Stimulated activated CD8-positive, alpha-beta memory T cell treated with anti-CD3 and anti-CD28 coated beads, Interleukin-4, amount 100 ng/mL, for 1 hour (primary cell): ENCODE measurements around the gene ITIH1.

Experiments used
- DNase-seq, 2 donors: peaks; one replicate each; pipeline ENCODE4 v3.0.0-alpha.2; 2020; ENCODE audit warnings: low read depth in 2 of 2, low spot score in 1 of 2

The ITIH1 gene

DNA sequence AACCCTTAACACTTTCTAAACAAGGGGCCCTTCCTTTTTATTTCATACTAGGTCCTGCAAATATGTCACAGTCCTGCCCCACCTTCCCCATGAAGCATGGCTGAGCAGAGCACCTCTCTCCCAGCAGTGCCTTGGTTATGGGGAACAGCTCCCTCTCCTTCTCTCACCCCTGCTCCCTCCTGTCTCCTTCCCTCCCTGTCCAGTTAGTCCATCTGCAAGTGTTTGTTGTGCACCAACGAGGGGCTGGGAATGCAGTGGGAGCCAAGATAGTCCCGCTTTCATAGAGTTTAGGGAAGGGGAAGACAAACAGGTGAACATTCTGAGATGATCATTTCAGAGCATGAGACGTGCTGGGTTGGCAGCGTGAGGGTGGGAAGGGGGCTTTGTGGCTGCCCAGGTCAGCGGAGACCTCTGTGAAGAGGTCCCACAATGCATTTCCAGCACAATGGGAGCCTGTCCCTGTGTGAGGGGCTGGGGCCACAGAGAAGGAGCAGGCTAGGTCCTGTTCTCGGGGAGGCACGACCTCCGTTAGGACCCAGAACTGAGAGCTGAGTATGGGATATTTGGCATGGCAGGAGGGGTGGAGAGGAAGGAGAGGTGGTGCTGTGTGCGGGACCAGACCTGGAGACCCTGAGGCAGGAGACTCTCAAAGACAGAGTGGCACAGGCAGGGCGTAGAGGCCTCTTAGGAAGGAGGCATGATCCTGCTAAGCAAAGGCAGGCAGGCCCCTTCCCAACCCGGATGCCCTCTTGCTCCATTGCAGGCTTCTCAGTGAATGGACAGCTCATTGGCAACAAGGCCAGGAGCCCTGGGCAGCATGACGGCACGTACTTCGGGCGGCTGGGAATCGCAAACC lies 11.7 kb downstream of the ITIH1 start:
- no peak for DNase-seq

- DNase-seq, result no peak
Measured at GRCh38 chr3:52789746-52790040, 12.3 kb downstream of the ITIH1 start.

- no peak for DNase-seq
Measured at GRCh38 chr3:52790337-52790736, 12.9 kb downstream of the ITIH1 start.

DNA sequence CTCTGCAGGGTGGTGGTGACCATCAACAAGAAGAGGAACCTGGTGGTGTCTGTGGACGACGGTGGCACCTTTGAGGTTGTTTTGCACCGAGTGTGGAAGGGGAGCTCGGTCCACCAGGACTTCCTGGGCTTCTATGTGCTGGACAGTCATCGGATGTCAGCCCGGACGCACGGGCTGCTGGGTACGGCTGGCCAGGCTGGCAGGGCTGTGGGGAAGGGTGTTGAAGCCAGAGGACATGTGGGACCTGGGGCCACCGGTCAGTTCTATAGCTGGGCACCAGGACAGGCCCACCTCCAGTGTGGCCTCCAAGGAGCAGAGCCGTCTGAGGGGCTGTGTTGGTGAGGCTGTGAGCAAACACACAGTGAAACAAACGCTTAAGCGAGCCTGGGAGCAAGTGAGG lies 13.3 kb downstream of the ITIH1 start:
- no peak for DNase-seq

DNA sequence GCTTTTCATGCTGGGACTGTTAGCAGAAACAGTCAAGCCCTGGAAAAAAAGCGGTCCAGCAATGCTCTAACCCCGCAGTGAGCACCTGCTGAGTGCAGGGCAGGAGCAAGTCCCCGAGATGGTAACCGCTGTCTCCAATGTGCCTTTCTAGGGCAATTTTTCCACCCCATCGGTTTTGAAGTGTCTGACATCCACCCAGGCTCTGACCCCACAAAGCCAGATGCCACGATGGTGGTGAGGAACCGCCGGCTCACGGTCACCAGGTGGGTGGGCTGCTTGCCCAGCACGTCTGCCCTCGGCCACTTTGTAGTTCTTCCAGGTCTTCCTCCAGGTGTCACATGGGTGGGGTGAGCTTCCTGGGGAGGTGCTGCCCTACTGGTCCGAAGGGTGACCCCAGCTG lies 14.0 kb downstream of the ITIH1 start:
- no peak for DNase-seq

DNA sequence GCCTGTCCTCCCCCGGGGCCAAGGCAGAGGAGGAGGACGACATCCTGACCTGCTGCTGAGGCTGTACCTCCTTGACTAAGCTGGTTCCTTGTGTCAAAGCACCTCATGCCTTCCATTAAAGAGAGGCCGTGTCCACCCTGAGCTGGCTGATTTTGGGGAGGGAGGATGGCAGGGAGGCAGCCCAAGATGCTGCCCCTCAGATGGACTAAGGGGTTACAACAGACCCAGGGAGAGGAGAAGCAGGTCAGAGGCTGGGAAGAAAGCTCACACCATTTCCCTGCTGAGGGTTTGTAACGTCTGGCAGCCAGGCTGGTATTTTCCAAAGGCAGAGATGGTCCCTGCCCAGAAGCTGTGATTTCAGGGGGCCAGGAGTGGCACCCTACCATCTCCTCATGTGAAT lies 14.5 kb downstream of the ITIH1 start:
- no peak for DNase-seq

- DNase-seq, result no peak
Measured at GRCh38 chr3:52792413-52792812, 15.0 kb downstream of the ITIH1 start.

DNA sequence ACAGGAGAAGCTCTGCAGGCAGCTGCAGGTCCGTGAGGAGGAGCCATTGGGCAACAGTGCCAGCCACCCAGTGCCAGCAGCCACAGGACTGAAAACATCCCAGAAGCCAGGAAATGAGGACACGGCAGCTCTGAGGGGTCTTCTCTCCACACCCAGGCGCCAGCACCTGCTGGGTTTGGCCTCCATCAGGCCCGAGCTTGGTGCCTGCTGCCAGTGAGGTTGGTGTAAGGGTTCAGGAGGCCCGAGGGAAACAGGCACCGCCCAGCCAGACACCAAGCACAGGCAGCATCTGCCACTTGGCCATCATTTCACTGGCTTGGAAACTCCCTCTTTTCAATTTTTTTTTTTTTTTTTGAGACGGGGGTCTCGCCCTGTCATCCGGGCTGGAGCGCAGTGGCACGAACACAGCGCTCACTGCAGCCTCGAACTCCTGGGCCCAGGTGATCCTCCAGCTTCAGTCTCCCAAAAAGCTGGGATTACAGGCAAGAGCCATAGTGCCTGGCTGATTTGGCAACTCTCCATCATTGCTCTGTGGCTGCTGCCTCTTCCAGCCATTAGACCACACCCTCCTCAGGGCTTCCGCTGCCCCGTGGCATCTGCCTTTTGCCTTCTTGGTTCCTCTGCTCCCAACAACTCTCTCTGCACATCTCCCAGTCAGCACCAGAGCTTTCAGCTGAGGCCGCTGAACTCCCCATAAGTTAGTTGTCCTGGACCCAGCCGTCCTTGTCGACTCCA lies 15.7 kb downstream of the ITIH1 start:
- no peak for DNase-seq

- no peak for DNase-seq
Measured at GRCh38 chr3:52793702-52794611, 16.6 kb downstream of the ITIH1 start.

GRCh38 chr3:52794612-52795099 lies 17.3 kb downstream of the ITIH1 start, which contains the start of gene ITIH3:
TSS of gene ITIH3 (plus strand) at chr3:52794796. CDS start at chr3:52794804, 8 bp downstream.
- DNase-seq, result no peak

DNA sequence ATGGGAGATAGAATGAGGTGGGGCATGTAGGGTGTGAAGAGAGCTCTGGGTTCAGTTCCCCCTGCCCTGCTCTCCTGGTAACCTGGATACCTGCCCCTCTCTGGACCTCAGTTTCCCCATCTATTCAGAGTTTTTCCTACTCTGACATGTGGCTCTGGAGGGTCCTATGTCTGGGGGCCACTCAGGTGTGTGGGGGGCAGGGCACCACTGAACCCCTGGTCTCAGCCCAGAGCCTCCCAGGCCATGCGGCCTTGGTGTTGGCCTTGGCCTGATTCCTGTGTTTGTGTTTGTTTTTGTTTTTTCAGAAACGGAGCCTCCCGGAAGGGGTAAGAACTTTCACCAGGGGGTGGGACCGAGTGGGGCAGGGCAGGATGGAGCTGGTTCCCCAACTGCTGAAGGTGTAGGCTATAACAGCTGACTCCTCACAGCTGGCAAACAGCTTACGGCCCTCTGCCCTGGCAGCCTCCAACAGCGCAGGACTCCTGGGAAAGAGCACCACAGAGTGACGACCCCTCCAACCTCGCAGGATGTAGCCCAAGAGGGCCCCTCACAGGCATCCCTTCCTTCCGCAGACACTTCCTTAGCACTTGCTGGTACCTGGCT lies 18.0 kb downstream of the ITIH1 start:
- no peak for DNase-seq

GRCh38 chr3:52796411-52796810 lies 19.0 kb downstream of the ITIH1 start:
- no peak for DNase-seq

GRCh38 chr3:52798376-52798977 lies 21.1 kb downstream of the ITIH1 start:
- DNase-seq, result no peak

DNA sequence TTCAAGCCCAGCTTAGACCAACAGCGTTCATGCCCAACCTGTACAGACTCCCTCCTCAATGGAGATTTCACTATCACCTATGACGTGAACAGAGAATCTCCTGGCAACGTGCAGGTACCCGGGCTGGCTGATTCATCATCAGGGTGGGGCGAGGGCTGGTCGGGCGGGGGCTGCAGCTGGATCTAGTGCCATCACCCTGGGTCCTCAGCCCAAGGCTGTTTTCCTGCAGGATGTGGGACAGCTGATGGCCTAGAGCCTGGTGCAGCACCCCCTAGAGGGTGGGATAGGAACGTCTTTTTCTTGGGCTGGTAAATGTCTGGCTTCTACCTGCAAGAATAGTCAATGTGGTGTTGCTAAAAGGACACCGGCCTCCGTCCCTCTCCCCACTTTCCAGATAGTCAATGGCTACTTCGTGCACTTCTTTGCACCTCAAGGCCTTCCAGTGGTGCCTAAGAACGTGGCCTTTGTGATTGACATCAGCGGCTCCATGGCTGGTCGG lies 21.6 kb downstream of the ITIH1 start:
- DNase-seq, result no peak

DNA sequence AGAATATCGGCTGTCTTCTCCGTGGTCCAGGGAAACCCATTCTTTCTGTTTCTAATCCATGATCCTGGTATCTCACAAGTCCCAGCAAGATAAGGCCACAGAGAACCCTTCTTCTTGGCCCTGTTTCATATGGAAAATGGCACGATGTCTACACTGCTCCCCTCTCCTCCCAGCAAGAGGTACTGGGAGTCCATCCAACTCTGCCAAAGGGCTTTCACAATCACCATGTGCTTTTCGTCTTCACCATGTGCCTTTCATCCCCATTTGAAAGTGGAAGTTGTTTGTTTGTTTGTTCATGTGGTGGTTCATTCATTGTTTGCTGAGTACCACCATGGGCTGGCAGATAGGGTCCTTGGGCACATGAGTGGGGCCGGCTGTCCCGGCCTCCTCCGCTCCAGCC lies 22.7 kb downstream of the ITIH1 start:
- DNase-seq, result no peak

DNA sequence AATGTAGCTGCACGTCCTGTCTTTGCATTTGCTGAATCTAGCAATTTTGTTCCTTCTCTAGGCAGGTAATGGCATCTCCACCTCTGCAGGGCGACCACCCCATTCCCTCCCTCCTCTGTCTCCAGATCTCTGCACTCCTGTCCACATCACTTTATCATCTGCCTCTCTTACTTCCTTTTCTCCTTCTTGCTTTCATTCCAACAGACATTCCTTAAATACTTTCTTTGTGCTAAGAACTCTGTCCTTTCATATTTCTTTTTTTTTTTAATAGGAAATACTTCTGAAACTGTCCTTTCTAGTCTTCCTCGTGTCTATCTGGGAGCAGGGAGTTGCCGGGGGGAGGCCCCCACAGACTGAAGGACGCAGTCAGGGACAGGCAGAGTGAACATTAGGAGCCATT lies 24.4 kb downstream of the ITIH1 start:
- no peak for DNase-seq

DNA sequence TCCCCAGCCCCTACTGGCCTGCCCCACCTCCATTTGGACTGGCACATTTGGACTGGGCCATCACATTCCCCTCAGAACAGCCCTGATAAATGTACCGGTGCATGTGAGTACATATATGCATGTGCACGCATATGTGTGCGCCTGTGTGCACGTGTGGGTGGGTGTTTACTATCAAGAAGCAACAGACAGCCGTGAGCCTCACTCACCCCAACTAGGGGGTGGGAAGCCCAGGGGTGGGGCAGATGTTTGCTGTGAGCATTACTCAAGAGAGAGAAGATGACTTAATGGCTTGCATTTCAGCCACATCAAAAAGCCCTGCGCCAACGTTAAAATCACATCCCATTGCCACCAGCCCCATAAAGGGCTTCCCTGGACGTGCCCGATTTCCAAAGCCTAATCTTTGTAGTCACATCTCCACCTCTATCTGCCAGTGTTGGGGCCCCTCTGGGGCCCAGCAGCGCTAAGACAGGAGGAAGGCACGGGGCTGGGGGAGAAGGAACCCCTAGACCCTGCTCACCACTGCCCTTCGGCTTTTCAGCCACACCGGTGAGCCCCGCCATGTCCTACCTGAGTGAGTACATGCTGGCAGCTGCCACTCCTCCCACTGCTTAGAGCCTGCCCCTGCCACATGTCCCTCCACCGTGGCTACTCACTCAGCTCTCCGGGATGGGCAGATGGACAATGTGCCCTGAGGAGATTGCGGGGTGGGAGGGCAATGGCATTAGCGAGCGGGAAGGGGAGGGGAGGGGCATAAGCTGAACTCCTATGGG lies 28.1 kb downstream of the ITIH1 start:
- no peak for DNase-seq

- DNase-seq, result no peak
Measured at GRCh38 chr3:52809149-52809548, 31.8 kb downstream of the ITIH1 start.

DNA sequence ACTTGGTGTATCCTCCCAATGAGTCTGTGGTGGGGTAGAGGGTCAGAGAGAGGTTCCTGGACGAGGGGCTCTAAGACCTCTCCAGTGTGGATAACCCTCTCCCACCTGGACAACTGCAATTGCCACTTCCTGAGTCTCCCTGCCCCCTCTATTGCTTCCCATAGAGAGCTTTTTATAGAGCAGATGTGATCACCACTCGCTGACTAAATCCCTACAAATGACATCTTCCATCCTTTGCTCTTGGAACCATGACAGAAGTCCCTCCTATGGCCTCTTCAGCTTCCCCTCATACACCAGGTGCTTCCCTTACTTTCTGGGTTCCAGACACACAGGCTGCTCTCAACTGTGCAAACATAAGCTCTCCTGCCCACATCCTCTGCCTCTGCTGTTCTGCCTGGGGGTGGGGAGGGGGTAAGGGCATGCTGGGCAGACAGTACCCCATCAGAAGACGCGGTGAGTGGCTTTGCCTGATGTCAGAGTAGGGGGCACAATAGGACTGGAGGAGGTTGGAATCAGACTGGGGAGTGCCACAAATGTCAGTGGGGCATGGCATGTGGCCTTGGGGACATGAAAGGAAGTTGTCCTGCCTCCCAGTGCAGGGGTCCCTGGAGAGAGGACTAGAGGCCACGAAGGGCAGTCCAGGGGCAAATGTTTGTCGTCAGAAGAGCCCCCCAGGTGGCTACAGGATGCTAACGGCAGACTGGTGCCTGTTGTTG lies 32.4 kb downstream of the ITIH1 start:
- no peak for DNase-seq
